Measurements from ENCODE around the gene SCD5. TPM values are rescaled to one million over a fixed set of nuclear protein-coding genes. Genes with fewer than 3 reads are reported as not detected.

SCD5 gene
- total and polyA plus RNA-seq, 2 donors (not counting 1 experiment from before 2014, with no cell fraction given), result 0.03 TPM; not detected in 1

- no peak overlapping the region for H3K27ac Mint-ChIP-seq
- CTCF ChIA-PET, result no interaction called here
Observed at GRCh38 chr4:82790060-82790660, 8.4 kb downstream of the SCD5 start.

GRCh38 chr4:82789025-82789776, 9.4 kb downstream of the SCD5 start:
- Histone ChIP-seq H3K79me2 (ENCODE audit: control insufficient read depth, insufficient read depth, low read length) (no peaks in the 10 kb centered on the region), H3K4me3 (ENCODE audit: control extremely low read depth in 1 of 5, extremely low read depth in 1 of 5, insufficient read depth in 1 of 5, low read depth in 2 of 5, low read length in 4 of 5) (no peak overlapping the region), H3K4me2 (replicated peaks; ENCODE audit: low read depth, low read length, poor library complexity, severe bottlenecking) (no peak overlapping the region), H3K27ac (ENCODE audit: low read length in 2 of 2) (no peak overlapping the region), H3K27me3 (replicated peaks in 1 of 4; ENCODE audit: control extremely low read depth in 1 of 4, control insufficient read depth in 3 of 4, insufficient read depth in 4 of 4, low read length in 3 of 4) (peaks cover 0 to under 1% (median 0%) of the 10 kb centered on the region in 4 experiments), H2AFZ (ENCODE audit: insufficient read depth, low read depth, low read length, poor library complexity, severe bottlenecking) (no peak overlapping the region), H3K4me1 (ENCODE audit: control insufficient read depth in 2 of 2, insufficient read depth in 2 of 2, low read length in 2 of 2) (no peaks in the 10 kb centered on the region), H3K36me3 (replicated peaks in 1 of 2; ENCODE audit: control extremely low read depth in 1 of 2, control insufficient read depth in 1 of 2, extremely low read depth in 1 of 2, insufficient read depth in 2 of 2, low read length in 1 of 2) (no peaks in the 10 kb centered on the region), H3K9me3 (ENCODE audit: control extremely low read depth in 1 of 3, control insufficient read depth in 2 of 3, insufficient read depth in 1 of 3, low read length in 2 of 3) (no peaks in the 10 kb centered on the region), H3K9ac (ENCODE audit: low read length) (no peak overlapping the region), H4K20me1 (ENCODE audit: control insufficient read depth, insufficient read depth, low read length, poor library complexity, severe bottlenecking) (no peaks in the 10 kb centered on the region)
- ATAC-seq (ENCODE audit: low read depth) (no peak), DNase-seq (no peak)
- Mint-ChIP-seq H3K9me3 (ENCODE audit: insufficient read depth) (no peaks in the 10 kb centered on the region), H3K27me3 (peaks cover 22% of the 10 kb centered on the region), H3K4me1 (no peaks in the 10 kb centered on the region), H3K4me3 (no peak overlapping the region), H3K27ac (no peak overlapping the region)
- ChIA-PET CTCF (no interaction called here), POLR2A (no interaction called here)
- intact Hi-C loops (cut with micrococcal nuclease), result no loop called here
- 100% methylated on average over 4 of the region's 7 CpGs for WGBS (ENCODE audit: insufficient coverage)
- TF ChIP-seq, protein P1, sequence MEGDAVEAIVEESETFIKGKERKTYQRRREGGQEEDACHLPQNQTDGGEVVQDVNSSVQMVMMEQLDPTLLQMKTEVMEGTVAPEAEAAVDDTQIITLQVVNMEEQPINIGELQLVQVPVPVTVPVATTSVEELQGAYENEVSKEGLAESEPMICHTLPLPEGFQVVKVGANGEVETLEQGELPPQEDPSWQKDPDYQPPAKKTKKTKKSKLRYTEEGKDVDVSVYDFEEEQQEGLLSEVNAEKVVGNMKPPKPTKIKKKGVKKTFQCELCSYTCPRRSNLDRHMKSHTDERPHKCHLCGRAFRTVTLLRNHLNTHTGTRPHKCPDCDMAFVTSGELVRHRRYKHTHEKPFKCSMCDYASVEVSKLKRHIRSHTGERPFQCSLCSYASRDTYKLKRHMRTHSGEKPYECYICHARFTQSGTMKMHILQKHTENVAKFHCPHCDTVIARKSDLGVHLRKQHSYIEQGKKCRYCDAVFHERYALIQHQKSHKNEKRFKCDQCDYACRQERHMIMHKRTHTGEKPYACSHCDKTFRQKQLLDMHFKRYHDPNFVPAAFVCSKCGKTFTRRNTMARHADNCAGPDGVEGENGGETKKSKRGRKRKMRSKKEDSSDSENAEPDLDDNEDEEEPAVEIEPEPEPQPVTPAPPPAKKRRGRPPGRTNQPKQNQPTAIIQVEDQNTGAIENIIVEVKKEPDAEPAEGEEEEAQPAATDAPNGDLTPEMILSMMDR (IDR thresholded peaks at IDR 0.05), result no peak

More at GRCh38 chr4:82790060-82790660, 8.4 kb downstream of the SCD5 start:
- intact Hi-C loops (cut with micrococcal nuclease), result no loop called here
- H3K4me3 ChIP-seq (ENCODE audit: control extremely low read depth in 1 of 5, extremely low read depth in 1 of 5, insufficient read depth in 1 of 5, low read depth in 2 of 5, low read length in 4 of 5), result no peak overlapping the region
- no peak for TF ChIP-seq EZH2 (IDR thresholded peaks at IDR 0.05; ENCODE audit: borderline replicate concordance, insufficient read depth, low read depth, low read length, poor library complexity, severe bottlenecking)
- TF ChIP-seq, protein P1 (IDR thresholded peaks at IDR 0.05), result no peak
- no peaks in the 10 kb centered on the region for H3K9me3 ChIP-seq (ENCODE audit: control extremely low read depth in 1 of 3, control insufficient read depth in 2 of 3, insufficient read depth in 1 of 3, low read length in 2 of 3)
- no peaks in the 10 kb centered on the region for H3K9me3 Mint-ChIP-seq (ENCODE audit: insufficient read depth)
- H3K27me3 ChIP-seq (replicated peaks in 1 of 4; ENCODE audit: control extremely low read depth in 1 of 4, control insufficient read depth in 3 of 4, insufficient read depth in 4 of 4, low read length in 3 of 4), result peaks cover 0 to 2% (median 0%) of the 10 kb centered on the region in 4 experiments
- POLR2A ChIA-PET, result no interaction called here
- no peaks in the 10 kb centered on the region for H4K20me1 ChIP-seq (ENCODE audit: control insufficient read depth, insufficient read depth, low read length, poor library complexity, severe bottlenecking)
- H3K27me3 Mint-ChIP-seq, result peaks cover 28% of the 10 kb centered on the region
- WGBS (ENCODE audit: insufficient coverage), result 89% methylated on average over 4 of the region's 8 CpGs
- no peak overlapping the region for H3K27ac ChIP-seq (ENCODE audit: low read length in 2 of 2)
- ATAC-seq (ENCODE audit: low read depth), result no peak
- H3K4me2 ChIP-seq (replicated peaks; ENCODE audit: low read depth, low read length, poor library complexity, severe bottlenecking), result no peak overlapping the region
- no peaks in the 10 kb centered on the region for H3K4me1 ChIP-seq (ENCODE audit: control insufficient read depth in 2 of 2, insufficient read depth in 2 of 2, low read length in 2 of 2)
- no peaks in the 10 kb centered on the region for H3K79me2 ChIP-seq (ENCODE audit: control insufficient read depth, insufficient read depth, low read length)
- no peak overlapping the region for H3K9ac ChIP-seq (ENCODE audit: low read length)
- H3K4me3 Mint-ChIP-seq, result no peak overlapping the region
- no peaks in the 10 kb centered on the region for H3K36me3 ChIP-seq (replicated peaks in 1 of 2; ENCODE audit: control extremely low read depth in 1 of 2, control insufficient read depth in 1 of 2, extremely low read depth in 1 of 2, insufficient read depth in 2 of 2, low read length in 1 of 2)
- DNase-seq, result no peak
- no peak overlapping the region for H2AFZ ChIP-seq (ENCODE audit: insufficient read depth, low read depth, low read length, poor library complexity, severe bottlenecking)
- no peaks in the 10 kb centered on the region for H3K4me1 Mint-ChIP-seq

Measured in B cell (primary cell).